Measurements from ENCODE around the gene KCNK6.

DNA sequence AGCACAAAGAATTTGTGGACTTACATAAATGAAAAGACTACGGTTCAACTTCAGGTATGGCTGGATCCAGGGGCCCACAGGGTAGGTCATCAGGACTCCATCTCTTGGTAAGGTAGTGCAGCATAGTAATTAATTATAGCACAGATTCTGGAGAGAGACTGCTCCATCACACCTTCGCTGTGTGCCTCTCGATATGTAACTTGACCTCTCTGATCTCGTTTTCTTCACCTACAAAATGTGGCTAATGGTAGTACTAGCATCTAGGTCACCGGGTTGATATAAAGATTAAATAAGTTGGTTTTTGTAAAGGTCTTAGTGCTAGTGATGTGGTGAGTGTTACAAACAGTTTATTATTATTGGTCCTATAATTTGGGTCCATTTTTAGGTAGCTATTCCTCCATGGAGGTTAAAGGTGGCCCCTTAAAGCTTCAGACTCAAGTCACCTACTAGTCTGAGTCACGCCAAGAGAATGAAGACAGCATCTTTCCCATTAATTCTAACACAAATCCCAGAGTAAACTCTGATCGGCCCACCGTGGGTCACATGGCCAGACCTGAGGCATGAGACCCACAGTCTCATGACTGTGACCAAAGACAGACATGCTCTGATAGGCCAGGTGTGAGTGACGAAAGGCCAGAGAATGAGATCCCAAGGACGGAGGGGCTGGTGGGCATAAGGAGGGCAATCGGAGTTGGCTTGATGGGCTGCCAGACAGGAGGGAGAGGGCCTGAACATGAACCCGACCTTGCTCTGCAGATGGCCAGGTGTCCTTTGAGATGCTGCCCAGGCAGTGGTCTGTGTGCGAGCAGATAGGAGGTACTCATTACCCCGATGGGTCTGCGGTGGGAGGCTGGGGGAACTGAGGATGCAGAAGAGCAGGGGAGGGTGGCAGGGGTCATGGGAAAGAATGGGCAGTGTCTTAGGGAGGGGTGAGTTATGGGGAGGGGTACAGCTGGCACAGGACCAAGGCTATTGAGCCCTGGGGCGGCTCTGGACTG is 36.4 kb downstream of the KCNK6 start:
- TF ChIP-seq, protein P1, sequence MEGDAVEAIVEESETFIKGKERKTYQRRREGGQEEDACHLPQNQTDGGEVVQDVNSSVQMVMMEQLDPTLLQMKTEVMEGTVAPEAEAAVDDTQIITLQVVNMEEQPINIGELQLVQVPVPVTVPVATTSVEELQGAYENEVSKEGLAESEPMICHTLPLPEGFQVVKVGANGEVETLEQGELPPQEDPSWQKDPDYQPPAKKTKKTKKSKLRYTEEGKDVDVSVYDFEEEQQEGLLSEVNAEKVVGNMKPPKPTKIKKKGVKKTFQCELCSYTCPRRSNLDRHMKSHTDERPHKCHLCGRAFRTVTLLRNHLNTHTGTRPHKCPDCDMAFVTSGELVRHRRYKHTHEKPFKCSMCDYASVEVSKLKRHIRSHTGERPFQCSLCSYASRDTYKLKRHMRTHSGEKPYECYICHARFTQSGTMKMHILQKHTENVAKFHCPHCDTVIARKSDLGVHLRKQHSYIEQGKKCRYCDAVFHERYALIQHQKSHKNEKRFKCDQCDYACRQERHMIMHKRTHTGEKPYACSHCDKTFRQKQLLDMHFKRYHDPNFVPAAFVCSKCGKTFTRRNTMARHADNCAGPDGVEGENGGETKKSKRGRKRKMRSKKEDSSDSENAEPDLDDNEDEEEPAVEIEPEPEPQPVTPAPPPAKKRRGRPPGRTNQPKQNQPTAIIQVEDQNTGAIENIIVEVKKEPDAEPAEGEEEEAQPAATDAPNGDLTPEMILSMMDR (IDR thresholded peaks at IDR 0.05; ENCODE audit: low read length) = no peak
- no peak for TF ChIP-seq EZH2 (IDR thresholded peaks at IDR 0.05; ENCODE audit: borderline replicate concordance, low read length)
